Measurements from ENCODE around the gene AUH.
A peak's percentile ranks its signal among the peaks of the same experiment; 100 is the strongest.

AUH gene

DNA sequence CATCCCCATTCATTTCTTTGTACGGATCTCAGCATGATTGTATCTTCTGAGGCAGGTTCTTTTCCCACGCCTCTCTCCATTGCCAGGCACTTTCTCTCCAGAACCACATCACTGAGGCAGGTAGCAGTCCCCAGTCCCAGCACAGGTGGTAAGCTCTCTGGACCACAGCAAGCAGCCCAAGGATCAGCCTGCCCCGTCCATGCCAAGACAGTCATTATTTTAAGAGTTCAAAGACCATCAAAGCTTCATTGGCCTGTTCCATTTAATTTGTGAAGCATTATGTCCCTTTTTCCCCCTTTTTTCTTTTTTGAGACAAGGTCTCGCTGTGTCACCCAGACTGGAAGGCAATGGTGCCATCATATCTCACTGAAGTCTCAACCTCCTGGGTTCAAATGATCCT lies 171.7 kb downstream of the AUH start:
- DNase-seq (ENCODE audit: low read depth in 2 of 2), result no peak

DNA sequence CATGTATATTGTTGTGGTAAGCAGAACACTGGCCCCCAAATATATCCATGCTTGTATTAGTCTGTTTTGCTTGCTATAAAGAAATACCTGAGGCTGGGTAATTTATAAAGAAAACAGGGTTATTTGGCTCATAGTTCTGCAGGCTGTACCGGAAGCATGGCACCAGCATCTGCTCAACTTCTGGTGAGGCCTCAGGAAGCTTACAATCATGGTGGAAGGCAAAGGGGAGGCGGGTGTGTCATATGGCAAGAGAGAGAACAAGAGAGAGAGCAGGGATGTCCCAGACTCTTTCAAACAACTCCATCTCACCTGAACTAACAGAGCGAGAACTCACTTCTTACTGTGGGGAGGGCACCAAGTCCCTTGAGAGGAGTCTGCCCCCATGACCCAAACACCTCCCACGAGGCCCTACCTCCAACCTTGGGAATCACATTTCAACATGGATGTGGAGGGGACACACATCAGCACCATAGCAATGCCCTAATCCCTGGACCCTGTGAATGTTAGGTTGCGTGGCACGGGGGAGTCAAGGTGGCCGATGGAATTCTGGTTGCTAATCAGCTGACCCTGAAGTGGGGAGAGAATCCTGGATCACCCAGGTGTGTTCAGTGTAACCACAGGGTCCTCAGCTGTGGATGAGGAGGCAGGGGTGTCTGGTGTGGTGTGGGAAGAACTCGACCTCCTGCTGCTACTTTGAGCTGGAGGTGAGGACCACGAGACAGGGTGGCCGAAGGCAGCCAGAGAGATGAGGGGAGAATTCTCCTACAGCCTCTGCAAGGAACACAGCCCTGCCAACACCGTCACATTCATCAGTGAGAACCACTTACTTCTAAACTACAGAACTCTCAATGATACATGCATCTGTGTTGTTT lies 172.8 kb downstream of the AUH start:
- no peak for DNase-seq (ENCODE audit: low read depth in 2 of 2)

DNA sequence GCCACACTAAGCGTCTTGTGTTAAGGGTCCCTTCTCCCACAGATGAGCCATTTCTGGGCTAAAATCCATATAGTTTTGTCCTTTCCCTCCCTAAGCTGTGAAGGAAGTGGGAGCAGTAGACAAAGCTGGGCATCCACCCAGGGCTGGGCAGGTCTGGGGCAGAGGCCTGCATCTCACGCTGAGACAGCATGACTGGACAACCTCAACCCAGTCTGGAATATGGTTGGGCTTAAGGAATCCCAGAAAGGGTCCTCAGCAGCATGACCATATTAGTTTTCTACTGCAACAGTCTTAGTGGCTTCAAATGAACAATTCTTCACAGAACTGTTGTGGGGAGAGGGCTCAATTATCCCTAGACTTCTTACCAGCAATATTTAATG lies 173.8 kb downstream of the AUH start:
- DNase-seq (ENCODE audit: low read depth in 2 of 2), result no peak

DNA sequence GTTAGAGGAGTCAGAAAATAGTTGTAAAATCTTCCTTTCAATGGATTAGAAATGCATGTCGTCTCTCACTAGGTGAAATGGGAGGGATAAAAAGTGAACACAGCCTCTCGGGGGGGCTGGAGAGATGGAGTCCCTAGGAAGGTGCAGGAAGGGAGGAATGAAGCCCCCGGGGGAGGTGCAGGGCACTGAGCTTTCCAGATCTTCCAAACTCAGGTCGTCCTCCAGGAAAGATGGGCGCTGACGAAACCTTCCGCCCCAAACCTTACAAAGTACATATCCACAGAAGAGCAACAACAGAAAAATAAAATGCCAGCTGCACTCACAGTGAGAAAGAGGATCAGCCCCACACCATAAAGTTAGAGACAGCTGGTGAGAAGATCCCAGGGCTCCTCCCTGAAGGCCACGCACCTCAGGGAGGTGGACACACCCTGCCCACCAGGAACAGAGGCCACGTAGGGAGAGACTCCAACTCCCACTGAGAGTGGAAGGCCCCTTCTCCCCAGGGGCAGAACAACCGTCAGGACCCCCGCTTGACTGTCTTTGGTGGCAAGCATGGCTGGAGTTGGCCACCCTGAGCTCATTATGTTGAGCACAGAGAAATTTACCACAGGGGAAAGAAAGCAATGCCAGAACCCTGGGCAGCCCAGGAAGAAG lies 174.3 kb downstream of the AUH start:
- no peak for DNase-seq (ENCODE audit: low read depth in 2 of 2)

DNA sequence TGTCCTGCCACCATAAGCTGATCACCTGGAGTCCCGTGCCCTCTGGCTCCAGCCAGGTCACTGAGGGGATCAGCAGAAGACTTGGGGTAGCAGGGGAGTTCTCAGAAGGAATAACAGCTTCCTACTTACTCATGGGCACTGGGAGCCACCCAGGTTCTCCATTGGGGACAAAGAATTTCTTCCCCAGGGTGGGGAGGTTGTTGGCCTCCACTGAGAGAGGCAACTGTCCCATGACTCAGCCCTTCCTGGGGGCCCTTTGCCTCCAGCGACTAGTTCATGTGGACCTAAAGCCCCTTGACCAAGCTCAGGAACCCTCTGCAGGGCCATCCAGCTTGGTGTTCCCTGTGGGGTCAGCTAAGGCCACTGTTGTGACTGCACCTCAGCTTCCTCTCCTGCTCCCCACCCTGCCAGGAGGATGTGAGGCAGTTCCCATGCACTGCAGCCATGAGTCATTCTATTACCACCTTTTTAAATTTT lies 175.0 kb downstream of the AUH start:
- no peak for DNase-seq (ENCODE audit: low read depth in 2 of 2)

DNA sequence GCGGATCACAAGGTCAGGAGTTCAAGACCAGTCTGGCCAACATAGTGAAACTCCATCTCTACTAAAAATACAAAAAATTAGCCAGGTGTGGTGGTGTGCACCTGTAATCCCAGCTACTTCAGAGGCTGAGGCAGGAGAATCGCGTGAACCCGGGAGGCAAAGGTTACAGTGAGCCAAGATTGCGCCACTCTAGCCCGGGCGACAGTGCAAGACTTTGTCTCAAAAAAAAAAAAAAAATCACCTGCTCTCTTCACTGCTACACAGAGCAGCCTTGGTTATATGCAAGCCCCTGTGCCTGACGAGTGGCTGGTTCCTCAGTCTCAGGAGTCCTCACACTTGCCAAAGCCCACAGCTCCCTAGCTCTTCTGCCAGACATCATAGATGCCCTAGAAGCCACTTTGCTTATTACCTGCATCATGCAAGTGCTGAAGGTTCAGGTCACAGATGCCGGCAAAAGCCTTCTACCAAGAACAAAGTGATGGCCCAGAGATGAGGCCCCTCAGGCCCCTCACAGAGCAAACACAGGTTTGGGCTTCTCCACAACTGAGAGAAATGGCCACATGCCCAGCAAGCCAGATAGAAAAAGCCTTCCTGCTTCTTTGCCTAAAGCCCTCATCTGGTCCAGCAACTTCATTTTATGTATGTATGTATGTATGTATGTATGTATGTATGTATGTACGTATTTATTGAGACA lies 176.4 kb downstream of the AUH start:
- no peak for DNase-seq (ENCODE audit: low read depth in 2 of 2)

DNA sequence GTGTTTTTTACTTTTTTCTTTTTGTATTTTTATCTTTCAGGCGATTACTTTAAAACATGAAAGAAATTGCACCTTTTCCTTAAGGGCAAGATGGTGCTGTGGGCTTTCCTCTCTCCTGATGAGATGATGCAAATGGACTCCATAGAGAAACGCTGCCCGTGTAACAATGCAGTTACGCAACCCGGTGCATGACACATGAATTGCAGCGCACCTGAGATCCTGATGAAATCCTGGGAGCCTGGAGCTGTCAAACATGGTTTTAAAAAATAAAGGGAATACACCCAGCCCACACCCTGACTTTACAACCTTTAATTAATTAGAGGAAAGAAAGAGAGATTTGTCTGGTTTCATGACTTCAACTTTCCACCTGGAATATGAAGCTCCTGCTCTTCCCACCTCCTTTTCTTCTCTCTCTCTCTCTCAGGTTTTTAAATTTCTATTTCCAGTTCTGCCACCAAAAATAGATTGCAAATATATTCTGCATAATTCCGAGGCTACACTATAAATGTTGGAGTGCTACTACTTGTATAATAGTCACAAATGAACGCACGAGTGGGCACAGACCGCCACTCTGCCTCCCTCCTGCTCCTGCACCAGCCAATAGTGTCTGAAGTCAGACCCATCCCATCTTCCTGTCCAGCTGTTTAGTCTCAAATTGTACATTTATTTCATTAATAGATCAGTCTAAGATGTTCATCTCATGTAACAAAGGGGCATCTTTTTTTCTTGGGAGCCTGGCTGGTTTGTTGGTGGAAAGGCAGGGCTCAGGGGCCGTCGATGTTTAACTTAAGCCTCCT lies 179.1 kb downstream of the AUH start:
- DNase-seq (ENCODE audit: low read depth in 2 of 2), result no peak

DNA sequence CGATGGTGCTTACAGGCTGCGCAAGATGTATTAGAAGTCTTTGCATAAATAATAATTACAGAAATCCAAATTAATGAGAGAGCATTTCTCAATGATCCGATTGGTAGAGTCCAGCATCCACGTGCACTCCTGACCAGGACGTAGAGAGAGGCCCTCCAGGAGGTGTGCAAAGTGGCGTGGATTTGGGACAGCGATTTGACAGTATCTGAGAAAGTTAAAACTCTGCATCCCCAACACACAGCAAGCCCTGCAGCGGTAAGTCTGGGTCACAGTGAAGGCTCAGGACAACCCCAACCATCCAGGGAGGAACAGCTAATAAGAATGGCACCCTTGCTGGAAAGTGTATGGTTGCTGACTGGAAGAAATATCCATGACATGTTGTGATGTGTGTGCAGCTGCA lies 180.2 kb downstream of the AUH start:
- DNase-seq (ENCODE audit: low read depth in 2 of 2), result no peak

DNA sequence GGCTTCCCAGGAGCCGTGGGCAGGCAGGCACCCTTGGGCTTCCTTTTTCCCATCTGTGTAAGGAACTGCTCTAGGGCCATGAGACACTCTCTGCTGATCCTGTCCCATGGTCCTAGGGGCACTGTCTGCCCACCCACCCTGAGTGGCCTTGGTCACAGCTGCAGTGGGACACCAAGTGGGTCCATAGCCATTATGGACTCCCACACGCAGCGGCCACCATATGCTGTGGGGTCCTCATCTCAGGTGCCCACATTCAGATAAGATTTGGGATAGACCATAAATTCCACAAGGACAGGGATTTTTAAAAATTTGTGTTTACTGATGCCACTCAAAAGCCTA lies 180.8 kb downstream of the AUH start:
- no peak for DNase-seq (ENCODE audit: low read depth in 2 of 2)

DNA sequence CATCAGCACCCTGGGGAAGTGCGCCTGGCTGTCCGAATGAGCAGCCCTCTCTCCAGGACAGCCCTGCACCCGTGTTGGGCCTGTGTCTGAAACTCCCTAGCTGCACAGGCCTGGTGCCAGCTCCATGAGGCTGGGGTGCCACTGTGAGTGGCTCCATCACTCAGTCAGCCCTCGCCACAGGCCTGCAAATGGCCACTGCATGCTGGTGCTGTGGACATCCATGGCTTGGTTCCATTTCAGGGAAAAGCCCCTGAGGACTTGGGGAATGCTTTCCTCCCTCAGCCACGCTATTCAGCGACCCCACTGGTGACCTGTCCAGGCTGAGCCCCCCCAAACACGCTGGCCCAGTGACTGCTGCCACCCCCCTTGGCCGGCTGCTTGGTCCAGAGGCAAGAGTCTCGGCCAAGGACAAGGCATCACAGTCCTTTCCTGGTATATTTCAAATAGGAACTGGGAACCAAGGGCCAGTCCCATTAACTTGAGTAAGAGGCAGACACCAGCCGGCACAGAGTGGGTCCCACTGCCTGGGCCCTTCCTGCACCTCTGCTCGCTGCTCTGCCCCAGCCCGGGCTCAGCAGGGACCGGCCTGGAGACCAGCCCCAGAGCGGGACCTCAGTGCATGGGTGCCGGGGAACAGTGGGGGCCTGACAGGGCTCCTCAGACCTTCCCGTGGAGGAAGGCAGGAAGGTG lies 181.3 kb downstream of the AUH start:
- no peak for DNase-seq (ENCODE audit: low read depth in 2 of 2)

DNA sequence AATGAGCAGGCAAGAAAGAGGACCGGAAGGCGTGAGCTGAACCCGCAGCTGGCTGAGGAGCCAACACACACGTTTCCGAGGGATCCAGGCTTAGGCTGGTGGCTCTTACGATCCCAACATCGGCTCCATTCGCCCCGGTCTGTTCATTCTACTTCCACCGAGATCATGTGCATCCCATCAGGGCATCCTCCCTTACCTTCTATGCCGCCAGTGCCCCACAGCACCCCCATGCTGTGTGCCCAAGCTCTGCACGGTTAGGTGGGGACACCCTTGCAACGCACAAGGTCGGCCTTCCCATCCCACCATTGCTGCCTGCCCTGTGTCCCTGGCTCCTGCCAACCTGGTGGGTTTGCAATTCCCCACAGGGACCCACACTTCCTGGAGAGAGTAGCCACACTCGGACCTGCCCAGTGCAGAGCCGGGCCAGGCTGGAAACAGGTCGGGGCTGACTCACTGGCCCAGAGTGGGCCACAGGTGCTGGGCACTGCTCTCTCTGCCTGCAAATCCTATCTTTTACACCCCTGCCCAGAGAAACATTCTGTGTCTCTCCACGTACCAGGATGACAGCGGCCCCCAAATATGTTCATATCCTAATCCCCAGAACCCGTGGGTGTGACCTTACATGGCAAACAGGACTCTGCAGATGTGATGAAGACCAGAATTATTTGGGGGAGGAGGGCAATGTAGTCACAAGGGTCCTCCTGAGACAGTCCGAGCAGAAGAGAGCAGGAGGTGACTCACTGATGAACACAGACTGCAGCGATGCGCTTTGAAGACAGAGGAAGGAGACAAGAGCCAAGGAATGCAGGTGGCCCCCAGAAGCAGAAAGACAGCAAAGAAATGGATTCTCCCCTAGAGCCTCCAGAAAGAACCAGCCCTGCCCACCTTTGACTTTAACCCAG lies 182.2 kb downstream of the AUH start:
- no peak for DNase-seq (ENCODE audit: low read depth in 2 of 2)

DNA sequence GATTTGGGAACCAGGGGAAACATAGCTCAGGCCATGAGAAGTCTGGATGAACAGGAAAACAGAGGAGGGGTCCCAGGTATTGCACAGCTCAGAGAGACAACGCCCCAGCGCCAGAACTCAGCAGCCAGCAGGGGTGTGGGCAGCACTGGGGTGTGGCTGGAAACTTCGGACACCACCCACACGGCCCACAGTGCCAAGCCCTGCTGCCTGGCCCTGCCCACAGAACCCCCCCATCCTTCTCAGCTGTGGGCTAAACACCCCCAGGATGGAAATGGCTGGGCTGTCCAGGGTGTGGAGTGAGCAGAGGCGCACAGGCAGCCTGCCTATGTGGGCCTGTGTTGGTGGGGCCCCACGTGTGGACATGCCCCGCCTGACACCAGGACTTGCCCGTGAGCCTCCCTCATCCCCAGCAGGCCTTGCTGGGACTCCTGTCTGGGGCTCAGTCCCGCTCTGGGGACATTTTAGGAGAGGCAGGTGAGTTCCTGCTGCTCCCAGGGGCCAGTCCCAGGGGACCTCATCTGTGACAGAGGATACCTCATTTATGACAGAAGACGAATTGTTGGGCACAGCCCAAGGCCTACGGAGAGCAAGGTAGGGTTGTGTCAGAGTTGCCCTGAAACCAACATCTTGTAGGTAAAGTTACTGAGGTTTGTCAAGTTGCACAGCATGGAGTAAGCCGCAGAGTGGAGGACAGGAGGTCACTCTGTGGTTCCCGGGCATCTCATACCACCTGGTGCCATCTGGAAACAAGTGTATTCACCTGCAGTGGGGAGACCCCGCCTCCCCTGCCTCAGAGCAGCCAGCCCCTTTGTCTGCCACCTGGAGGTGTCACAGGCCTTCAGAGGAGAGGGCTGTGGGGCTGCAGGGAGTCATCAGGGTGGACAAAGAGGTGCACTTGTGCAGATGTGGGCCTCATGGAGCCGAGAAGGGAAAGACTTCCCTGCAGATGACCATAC lies 183.2 kb downstream of the AUH start:
- DNase-seq (ENCODE audit: low read depth in 2 of 2), result no peak

DNA sequence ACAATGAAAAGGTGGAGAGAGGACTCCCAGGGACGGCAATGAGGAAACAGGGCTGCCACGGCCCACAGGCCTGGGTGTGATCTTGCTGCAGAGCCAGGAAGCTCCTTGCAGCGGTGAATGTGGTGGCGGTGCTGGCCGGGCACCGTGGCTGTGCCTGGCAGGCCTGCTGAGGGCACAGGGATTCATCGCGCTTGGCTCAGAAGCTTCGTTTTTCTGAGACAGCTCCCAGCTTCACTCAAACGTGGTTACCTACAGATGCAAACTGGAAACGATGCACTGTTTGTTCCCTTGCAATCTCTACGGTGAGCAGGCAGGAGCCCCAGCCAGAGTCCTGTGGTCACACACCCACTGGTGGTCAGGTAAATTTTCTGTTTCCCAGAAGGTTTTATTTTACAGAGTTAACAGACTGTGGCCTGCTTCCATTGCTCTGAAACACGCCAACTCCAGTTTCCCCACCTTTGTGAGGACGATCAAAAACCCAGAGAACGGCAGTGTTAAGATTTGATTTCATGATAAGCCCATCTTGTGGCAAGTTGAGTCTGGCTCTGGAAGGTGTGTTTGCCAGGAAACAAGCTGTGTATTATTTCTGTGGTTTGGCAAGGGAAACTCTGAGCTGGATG lies 183.9 kb downstream of the AUH start:
- DNase-seq (ENCODE audit: low read depth in 2 of 2), result peak; percentile 49 to 67

DNA sequence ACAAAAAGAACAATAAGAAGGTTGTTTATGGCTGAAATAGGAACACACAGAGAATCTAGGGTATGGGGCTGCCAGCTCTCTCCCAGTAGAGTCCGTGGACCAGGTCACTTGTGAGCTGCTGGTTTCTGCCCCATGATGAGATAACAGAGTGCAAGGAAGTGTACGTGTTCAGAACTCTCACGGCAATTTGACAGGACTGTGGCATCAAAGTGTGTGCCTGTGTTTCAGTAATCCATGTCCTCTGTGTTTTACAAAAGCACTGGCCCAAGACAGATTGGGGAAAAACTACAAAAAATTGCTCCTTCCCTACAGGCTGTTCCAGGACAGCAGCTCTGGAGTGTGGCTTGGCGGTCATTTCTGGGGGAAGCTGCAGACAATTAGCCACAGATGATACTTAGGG lies 184.6 kb downstream of the AUH start:
- no peak for DNase-seq (ENCODE audit: low read depth in 2 of 2)

DNA sequence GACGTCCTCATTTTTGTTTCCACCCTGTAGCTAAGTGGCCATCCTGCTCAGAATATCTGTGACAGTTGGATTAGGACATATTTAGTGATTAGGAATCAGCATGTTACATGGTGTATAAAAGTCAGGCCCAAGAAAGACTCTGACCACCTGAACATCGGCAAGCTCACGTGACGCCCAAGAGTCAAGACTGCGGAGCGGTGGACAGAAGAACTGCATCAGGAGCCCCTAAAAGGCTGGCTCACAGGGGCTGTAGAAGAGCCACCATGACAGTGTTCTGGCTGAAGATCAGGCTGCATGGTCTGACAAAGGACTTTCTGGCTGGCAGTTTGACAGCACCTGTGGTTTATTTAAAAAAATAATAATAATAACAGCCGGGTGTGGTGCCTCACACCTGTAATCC lies 185.3 kb downstream of the AUH start:
- DNase-seq (ENCODE audit: low read depth in 2 of 2), result no peak

DNA sequence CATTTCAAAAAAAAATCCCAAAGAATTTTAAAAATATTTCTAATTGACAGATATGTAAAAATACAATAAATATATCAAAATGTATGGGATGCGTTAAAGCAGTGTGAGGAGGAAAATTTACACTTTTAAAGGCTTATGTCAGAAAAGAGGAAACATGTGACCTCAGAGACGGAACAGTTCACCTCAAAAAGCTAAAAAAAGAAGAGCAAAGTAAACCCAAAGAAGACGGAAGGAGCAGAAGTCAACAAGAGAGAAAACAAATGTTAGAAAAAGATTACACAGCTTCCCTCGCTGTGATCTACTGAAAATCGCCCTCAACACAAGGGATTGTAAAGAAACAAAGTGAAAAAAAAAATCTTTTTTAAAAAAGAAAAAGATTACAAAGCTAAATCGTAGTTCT lies 186.9 kb downstream of the AUH start:
- no peak for DNase-seq (ENCODE audit: low read depth in 2 of 2)

DNA sequence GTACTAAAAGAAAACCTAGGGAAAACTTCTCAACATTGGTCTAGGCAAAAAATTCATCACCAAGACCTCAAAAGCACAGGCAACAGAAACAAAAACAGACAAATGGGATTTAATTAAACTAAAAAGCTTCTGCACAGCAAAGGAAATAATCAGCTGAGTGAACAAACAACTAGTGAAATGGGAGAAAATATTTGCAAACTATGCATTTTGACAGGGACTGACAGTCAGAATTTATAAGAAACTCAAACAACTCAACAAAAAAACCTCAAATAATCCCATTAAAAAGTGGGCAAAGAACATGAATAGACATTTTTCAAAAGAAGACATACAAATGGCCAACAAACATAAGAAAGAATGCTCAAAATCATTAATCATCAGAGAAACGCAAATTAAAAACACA lies 189.4 kb downstream of the AUH start:
- no peak for DNase-seq (ENCODE audit: low read depth in 2 of 2)

DNA sequence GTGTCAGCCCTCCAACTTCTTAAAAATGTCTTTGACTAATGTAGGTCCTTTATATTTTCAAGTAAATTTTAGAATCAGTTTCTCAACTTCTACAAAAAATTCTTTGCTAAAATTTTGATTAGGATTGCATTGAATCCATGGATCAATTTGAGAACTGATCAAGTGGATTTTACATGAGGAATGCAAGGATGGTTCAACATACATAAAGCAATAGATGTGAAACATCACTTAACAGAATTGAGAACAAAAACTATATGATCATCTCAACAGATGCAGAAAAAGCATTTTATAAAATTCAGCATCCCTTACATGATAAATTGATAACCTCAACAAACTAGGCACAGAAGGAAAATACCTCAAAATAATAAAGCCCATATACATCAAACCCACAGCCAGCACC lies 190.8 kb downstream of the AUH start:
- no peak for DNase-seq (ENCODE audit: low read depth in 2 of 2)
